ENCODE measurements around the gene DOCK11.

The DOCK11 gene

DNA sequence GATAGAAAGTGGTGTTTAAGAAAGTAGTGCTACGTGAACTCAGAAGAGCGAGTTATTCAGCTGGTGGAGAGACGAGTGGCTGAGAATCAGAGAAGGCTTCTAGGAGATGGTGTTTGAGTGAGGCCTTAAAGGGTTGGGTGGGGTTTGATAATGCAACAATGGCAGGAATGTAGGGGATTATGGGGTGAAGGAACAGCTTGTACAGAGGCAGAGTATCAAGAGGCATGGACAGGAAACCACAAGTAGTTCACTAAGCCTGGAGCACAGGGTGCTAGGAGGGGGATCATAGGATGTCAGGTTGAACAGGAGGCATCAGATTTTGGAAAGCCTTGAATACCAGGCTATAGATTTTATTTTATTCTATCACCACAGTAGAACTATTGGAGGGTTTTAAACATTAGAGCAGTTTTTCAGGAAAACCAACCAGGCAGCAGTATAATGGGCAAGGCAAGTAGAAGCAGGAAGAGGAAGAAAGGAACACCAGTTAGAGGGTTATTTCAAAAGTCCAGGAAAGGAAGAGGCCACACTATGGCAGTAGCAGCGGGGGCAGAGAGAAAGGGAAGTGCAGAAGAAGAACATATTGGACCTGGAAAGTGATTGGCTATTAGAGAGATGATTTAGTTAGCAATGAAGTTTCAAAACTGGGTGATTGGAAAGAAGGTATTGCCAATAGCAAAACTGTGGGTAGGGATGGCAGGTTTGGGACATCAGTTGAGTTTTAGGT, 99.2 kb downstream of the DOCK11 start:
- peak overlapping the region; percentile 10 for H3K27ac Mint-ChIP-seq
- no peaks in the 10 kb centered on the region for H3K9me3 Mint-ChIP-seq
- H3K4me1 Mint-ChIP-seq (ENCODE audit: low read depth): peaks cover 3% of the 10 kb centered on the region
- peaks cover 22% of the 10 kb centered on the region for H3K36me3 Mint-ChIP-seq (ENCODE audit: low read depth)
- no peak overlapping the region for H3K4me3 Mint-ChIP-seq
- H3K27me3 Mint-ChIP-seq: no peaks in the 10 kb centered on the region

DNA sequence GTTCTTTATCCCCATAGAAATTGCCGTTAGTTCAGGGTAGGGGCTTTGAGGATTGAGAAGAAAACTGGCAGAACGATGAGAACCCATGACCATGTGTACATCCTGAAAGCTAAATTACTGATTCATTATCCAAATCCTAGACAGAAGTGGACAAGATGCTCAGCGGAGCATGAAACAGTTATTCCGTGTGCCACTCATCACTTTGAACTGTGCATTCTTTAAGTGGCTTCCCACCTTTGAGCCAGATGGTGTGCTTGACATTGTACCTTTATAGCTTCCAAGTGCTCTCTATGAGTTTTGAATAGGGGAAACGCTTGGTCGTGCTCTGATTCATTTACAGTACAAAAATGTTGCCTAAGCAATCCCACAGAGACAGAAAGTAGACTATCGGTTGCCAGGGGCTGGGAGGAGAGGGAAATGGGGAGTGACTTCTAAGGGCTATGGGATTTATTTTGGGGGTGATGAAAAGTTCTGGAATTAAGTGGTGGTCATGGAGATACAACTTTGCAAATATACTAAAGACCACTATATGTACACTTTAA, 100.0 kb downstream of the DOCK11 start:
- H3K36me3 Mint-ChIP-seq (ENCODE audit: low read depth): peaks cover 20% of the 10 kb centered on the region
- H3K9me3 Mint-ChIP-seq: no peaks in the 10 kb centered on the region
- no peaks in the 10 kb centered on the region for H3K27me3 Mint-ChIP-seq
- peaks cover 3% of the 10 kb centered on the region for H3K4me1 Mint-ChIP-seq (ENCODE audit: low read depth)
- H3K27ac Mint-ChIP-seq: peak overlapping the region; percentile 58
- H3K4me3 Mint-ChIP-seq: no peak overlapping the region

DNA sequence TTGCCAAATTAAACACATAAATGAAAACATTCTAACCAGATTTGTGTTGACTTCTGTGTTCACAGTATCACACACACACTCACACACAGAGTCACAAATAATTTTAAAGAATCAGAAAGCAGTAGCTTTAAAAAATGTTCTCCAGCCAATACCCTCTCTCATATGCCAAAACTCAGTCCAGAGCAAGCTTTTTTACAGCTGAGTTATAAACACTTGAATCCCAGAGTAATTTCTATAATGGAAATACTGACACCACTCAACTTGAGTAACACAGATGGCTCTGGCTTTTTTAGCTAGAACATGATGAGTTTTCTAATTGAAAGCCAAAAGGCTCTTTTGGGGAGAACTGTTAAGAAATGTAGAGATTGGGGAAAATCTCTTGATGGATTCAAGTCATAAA, 100.8 kb downstream of the DOCK11 start:
- Mint-ChIP-seq H3K9me3 (no peaks in the 10 kb centered on the region), H3K27me3 (no peaks in the 10 kb centered on the region), H3K4me3 (no peak overlapping the region), H3K27ac (peak overlapping the region; percentile 58), H3K4me1 (ENCODE audit: low read depth) (peaks cover 3% of the 10 kb centered on the region), H3K36me3 (ENCODE audit: low read depth) (peaks cover 14% of the 10 kb centered on the region)

DNA sequence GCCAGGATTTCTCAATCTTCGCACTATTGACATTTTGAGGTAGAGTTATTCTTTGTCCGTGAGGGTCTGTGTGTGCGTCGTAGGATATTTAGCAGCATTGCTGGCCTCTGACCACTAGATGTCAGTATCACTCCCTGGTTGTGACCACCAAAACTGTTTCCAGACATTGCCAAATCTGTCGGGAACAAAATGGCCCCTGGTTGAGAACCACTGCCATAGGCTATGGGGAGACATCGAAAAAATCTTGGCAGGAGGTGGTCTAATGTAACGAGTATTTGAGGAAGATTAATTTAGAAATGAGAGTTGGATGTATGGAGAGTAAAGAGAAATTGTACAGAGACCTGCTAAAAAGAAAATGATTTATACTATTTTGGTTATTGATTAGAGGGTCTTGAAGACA, 108.4 kb downstream of the DOCK11 start:
- Mint-ChIP-seq H3K4me3 (peak overlapping the region; percentile 38), H3K27me3 (no peaks in the 10 kb centered on the region), H3K9me3 (no peaks in the 10 kb centered on the region), H3K36me3 (ENCODE audit: low read depth) (peaks cover 33% of the 10 kb centered on the region), H3K27ac (peak overlapping the region; percentile 79), H3K4me1 (ENCODE audit: low read depth) (peaks cover 19% of the 10 kb centered on the region)

DNA sequence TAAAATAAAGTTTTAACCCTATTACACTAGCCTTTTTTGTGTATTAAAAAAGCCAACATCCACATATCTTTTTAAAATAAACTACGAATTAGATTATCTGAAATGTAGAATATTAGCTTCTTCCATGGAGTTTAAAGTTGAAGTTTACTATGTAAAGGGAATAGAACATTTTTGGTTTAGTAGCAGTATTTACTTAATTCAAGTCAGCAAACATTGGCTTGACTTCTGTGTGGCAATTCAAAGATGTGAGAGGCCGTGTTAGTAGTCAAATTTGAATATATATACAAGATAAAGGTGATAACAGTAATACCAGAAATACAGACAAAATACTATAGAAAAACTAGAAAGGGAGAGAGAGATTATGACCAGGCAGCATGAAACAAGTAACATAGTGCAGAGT, 116.7 kb downstream of the DOCK11 start:
- Mint-ChIP-seq H3K4me3 (no peak overlapping the region), H3K27ac (no peak overlapping the region), H3K36me3 (ENCODE audit: low read depth) (peaks cover 53% of the 10 kb centered on the region), H3K4me1 (ENCODE audit: low read depth) (no peaks in the 10 kb centered on the region), H3K9me3 (no peaks in the 10 kb centered on the region), H3K27me3 (no peaks in the 10 kb centered on the region)

DNA sequence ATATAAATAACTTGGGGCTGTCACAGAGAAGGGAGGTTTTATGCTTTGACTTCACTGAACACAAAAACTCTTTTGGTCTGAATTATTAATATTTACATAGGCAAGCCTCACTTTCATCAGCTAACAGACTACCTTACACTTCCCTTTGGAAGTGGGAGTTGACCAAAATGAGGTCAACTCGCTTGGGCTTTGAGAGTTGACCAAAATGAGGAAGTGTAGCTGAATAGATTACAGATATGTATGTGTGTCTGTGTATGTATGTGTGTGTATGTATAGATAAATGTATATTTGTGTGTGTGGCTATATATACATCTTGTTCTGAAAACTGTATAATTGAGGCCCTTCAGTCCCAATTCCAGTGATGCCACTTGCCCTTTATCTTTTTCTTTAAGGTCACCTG, 118.5 kb downstream of the DOCK11 start:
- Mint-ChIP-seq H3K36me3 (ENCODE audit: low read depth) (peaks cover 44% of the 10 kb centered on the region), H3K27me3 (no peaks in the 10 kb centered on the region), H3K27ac (peak overlapping the region; percentile 66), H3K9me3 (no peaks in the 10 kb centered on the region), H3K4me1 (ENCODE audit: low read depth) (no peaks in the 10 kb centered on the region), H3K4me3 (no peak overlapping the region)

DNA sequence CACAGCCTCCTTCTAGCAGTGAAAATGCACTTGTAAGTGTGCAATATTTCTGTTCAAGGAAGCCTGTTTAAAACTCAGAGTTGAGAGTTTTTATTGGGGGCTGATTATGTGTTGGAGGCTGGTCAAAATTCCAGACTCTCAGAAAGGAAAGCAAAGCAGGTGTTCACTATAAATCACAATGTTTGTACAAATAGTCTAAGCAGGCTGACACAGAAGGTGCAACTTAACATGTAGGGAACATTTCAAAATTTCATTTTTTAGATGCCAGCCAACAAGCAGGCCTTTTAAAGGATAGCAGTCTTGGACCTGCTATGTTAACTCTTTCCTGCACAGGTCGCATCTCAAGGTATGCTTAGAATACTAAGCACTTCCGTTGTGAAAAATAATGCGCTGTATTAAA, 119.5 kb downstream of the DOCK11 start:
- H3K4me1 Mint-ChIP-seq (ENCODE audit: low read depth): no peaks in the 10 kb centered on the region
- no peak overlapping the region for H3K27ac Mint-ChIP-seq
- no peaks in the 10 kb centered on the region for H3K9me3 Mint-ChIP-seq
- H3K36me3 Mint-ChIP-seq (ENCODE audit: low read depth): peaks cover 38% of the 10 kb centered on the region
- no peak overlapping the region for H3K4me3 Mint-ChIP-seq
- no peaks in the 10 kb centered on the region for H3K27me3 Mint-ChIP-seq

DNA sequence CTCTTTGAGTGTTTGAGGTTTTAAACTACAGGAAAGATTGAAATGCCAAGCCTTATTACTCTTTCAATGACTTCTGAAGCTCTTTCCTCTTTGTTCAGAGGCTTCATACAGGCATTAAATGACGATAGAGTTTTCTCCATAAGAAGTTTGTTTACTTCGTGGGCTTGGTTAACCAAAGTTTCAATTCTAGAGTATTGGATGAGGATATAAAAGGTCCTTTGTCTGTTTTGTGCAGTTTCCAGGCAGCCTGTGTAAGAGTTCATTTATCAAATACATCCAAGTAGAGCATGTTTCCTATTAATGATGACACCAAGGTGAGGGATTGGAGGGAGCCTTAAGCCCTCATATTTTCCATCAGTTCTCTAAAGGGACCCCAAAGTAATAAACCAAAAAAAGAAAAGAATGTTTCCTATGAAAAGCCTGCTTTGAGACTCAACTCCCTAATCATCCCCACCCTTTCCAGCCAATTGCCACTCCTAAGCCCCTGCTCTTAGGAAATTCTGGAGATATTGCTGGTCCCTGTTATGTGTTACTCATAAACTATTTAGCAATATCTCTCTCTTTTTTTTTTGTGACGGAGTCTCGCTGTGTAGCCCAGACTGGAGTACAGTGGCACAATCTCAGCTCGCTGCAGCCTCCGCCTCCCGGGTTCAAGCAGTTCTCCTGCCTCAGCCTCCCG, 125.6 kb downstream of the DOCK11 start:
- Mint-ChIP-seq H3K4me3 (no peak overlapping the region), H3K36me3 (ENCODE audit: low read depth) (peaks cover 12% of the 10 kb centered on the region), H3K27ac (peak overlapping the region; percentile 21)

DNA sequence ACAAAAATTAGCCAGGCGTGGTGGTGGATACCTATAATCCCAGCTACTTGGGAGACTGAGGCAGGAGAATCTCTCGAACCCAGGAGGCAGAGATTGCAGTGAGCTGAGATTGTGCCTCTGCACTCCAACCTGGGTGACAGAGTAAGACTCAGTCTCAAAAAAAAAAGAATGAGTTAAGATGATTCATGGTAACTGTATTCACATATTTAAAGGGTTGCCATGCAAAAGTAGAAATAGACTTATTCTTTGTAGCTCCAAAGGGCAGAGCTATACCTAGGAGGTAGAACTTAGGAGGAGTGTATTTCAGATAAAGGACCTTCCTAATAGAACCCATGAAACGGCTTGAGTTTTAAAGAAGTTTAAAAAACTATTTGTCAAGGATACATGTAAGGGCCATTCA, 127.4 kb downstream of the DOCK11 start:
- Mint-ChIP-seq H3K27me3 (no peaks in the 10 kb centered on the region), H3K27ac (no peak overlapping the region), H3K4me3 (no peak overlapping the region), H3K9me3 (no peaks in the 10 kb centered on the region), H3K4me1 (ENCODE audit: low read depth) (no peaks in the 10 kb centered on the region), H3K36me3 (ENCODE audit: low read depth) (peaks cover 11% of the 10 kb centered on the region)

More for the DNA sequence above, 125.6 kb downstream of the DOCK11 start:
- Mint-ChIP-seq H3K27me3 (no peaks in the 10 kb centered on the region), H3K4me1 (ENCODE audit: low read depth) (no peaks in the 10 kb centered on the region), H3K9me3 (no peaks in the 10 kb centered on the region)

DNA sequence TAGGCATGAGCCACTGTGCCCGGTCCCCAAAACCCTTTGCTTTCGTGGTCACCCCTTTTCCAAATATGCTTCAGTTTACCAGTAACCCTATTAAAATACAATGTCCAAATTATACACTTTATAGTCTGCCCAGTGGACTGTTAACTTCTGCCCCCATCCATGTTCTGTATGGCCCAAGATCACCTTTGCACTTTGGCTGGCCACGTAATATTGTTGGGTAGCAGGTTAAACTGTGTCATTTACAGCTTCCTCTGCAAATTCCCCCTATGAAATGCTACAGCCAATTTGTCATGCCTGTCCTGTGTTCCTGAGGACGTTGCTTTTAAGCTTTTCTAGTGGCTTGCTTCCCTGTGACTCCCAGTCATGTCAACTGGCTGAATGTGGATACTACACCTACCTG, 130.7 kb downstream of the DOCK11 start:
- Mint-ChIP-seq H3K4me3 (no peak overlapping the region), H3K36me3 (ENCODE audit: low read depth) (peaks cover 11% of the 10 kb centered on the region)

DNA sequence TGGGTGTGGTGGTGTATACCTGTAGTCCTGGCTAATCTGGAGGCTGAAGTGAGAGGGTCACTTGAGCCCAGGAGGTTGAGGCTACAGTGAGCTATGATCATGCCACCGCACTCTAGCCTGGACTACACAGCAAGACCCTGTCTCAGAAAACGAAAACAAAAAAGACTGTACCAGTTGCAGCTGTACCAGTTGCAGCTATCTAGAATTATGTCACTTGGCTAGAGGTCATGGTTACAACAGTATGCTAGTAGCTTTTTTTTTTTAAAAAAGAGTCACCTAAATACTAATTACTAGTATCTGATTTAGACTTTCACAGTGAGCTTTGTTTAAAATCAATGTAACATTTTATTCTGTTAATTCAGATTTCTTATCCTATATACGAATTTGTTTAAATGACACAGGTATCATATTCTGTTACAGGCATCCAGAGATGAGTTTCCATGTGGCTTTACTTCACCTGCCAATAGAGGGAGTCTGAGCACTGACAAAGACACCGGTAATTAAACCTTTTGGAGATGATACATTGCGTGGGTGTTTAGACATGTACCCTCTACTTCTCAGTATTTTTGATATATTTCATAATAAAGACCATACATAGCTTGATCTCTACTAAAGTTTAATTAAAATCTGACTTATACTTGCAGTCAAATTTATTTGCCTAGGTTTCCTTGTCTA, 131.6 kb downstream of the DOCK11 start:
- H3K4me3 Mint-ChIP-seq: no peak overlapping the region
- H3K4me1 Mint-ChIP-seq (ENCODE audit: low read depth): peaks cover 6% of the 10 kb centered on the region
- no peaks in the 10 kb centered on the region for H3K9me3 Mint-ChIP-seq
- H3K27ac Mint-ChIP-seq: no peak overlapping the region
- H3K27me3 Mint-ChIP-seq: no peaks in the 10 kb centered on the region
- peaks cover 13% of the 10 kb centered on the region for H3K36me3 Mint-ChIP-seq (ENCODE audit: low read depth)

More for the DNA sequence above, 130.7 kb downstream of the DOCK11 start:
- Mint-ChIP-seq H3K27ac (no peak overlapping the region), H3K4me1 (ENCODE audit: low read depth) (no peaks in the 10 kb centered on the region), H3K27me3 (no peaks in the 10 kb centered on the region), H3K9me3 (no peaks in the 10 kb centered on the region)

DNA sequence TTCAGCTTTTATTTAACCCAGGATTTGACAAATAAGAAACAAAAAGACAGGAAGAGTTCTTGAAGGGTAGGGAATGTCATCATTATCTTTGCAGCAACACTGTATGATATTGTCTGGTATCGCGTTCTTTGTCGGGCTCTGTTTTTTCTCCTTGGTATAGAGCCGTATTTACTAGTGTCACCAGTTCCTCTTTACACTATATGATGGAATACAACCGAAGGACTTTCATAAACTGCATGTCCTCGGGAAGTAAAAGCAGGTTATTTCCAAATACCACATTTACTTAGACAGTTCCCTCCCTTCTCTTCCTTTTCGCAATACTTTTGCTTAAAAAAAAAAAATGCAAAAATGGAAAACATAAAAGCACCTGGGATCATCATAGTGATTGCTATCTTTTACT, 135.2 kb downstream of the DOCK11 start:
- Mint-ChIP-seq H3K36me3 (ENCODE audit: low read depth) (peaks cover 20% of the 10 kb centered on the region), H3K27me3 (no peaks in the 10 kb centered on the region), H3K27ac (no peak overlapping the region), H3K4me3 (no peak overlapping the region), H3K4me1 (ENCODE audit: low read depth) (peaks cover 11% of the 10 kb centered on the region), H3K9me3 (no peaks in the 10 kb centered on the region)

DNA sequence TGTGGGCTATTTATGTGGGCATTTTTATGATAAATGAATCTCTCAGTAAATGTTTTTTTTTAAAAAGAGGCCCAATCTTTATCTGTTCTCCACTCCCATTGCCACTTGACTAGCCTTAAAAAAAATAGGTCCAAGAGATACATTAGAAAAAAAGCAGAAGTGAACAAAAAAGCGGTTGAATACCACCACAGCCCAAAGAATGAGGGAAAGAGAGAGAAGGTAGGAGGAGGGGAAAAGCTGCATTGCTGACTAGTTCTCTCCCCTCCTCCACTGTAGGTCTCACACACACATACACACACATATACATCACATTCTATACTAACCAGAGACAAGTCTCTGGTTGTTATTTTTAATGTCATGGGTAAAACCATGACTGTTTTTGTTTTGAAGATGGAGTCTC, 136.0 kb downstream of the DOCK11 start:
- no peaks in the 10 kb centered on the region for H3K27me3 Mint-ChIP-seq
- H3K27ac Mint-ChIP-seq: no peak overlapping the region
- H3K9me3 Mint-ChIP-seq: no peaks in the 10 kb centered on the region
- peaks cover 11% of the 10 kb centered on the region for H3K4me1 Mint-ChIP-seq (ENCODE audit: low read depth)
- H3K36me3 Mint-ChIP-seq (ENCODE audit: low read depth): peaks cover 15% of the 10 kb centered on the region
- H3K4me3 Mint-ChIP-seq: no peak overlapping the region

DNA sequence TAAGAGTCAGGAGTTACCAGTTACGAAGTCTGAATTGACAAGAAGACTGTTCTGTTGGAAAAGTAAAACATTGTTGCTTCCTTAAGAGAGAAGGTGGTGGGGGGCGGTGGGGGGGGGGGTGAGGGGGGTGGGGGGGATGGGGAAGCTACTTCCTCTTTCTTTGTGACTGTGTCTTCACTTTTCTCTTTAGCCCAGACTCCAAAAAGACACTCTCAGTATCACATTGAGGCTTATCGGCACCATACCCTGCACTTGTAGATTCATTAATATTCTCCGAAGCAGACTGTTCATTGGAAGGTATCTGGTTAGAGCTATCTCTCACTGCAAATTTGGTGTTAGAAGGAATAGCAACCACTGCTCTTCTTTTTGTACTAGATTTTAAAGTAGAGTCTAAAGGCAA, 137.2 kb downstream of the DOCK11 start:
- Mint-ChIP-seq H3K27ac (no peak overlapping the region), H3K36me3 (ENCODE audit: low read depth) (peaks cover 12% of the 10 kb centered on the region)

DNA sequence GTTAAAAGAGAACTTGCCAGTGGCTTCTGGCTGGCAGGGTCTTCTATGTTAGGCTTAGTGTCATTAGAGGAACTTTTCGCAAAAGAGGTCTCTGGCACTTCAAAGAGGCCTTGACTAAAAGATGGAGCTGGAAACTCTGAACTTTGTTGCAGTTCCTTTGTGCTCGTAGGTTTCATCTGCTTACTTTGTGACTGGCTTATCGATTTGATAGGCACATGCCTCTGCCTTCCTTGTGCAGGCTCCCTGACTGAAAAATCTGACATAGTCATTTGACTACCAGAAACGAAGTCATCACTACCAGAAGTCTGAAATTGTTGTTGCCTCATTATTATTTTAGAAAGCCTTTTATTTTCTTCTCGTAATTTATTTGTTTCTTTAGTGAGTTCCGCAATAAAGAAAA, 137.9 kb downstream of the DOCK11 start:
- H3K27ac Mint-ChIP-seq: peak overlapping the region; percentile 45
- H3K9me3 Mint-ChIP-seq: no peaks in the 10 kb centered on the region
- H3K27me3 Mint-ChIP-seq: no peaks in the 10 kb centered on the region
- peaks cover 12% of the 10 kb centered on the region for H3K36me3 Mint-ChIP-seq (ENCODE audit: low read depth)
- peaks cover 11% of the 10 kb centered on the region for H3K4me1 Mint-ChIP-seq (ENCODE audit: low read depth)
- H3K4me3 Mint-ChIP-seq: no peak overlapping the region

More for the DNA sequence above, 137.2 kb downstream of the DOCK11 start:
- no peak overlapping the region for H3K4me3 Mint-ChIP-seq
- H3K4me1 Mint-ChIP-seq (ENCODE audit: low read depth): peaks cover 11% of the 10 kb centered on the region
- no peaks in the 10 kb centered on the region for H3K9me3 Mint-ChIP-seq
- H3K27me3 Mint-ChIP-seq: no peaks in the 10 kb centered on the region

All from stimulated activated naive CD8-positive, alpha-beta T cell treated with anti-CD3 and anti-CD28 coated beads, Interleukin-15, Interleukin-2, amounts not matched to agents 100 ng/mL and 50 ng/mL, for 24 hours (primary cell).